Neuron (in vitro differentiated cells): Measurements from ENCODE around the gene ATP6V1C2.
"Not testable (repeated sequence)": the region's sequence is repeated elsewhere in the genome, so short reads cannot be mapped to it uniquely, and the experiment has no call there.

Experiments used
- H2AFZ ChIP-seq: one replicate; pipeline ENCODE4 v1.6.1; 2013; ENCODE audit warnings: low read depth, mild to moderate bottlenecking, inconsistent platforms, low read length, moderate library complexity
- H3K27me3 ChIP-seq: one replicate; pipeline ENCODE4 v1.6.1; 2013; ENCODE audit warnings: low read length; ENCODE audit not compliant: insufficient read depth
- H3K36me3 ChIP-seq: one replicate; pipeline ENCODE4 v1.6.1; 2013; ENCODE audit warnings: low read length; ENCODE audit not compliant: insufficient read depth
- H3K4me1 ChIP-seq: one replicate; pipeline ENCODE4 v1.6.1; 2013; ENCODE audit warnings: low read length; ENCODE audit not compliant: insufficient read depth
- H3K4me3 ChIP-seq: 2 replicates; pipeline ENCODE4 v1.5.1; 2013; ENCODE audit warnings: mild to moderate bottlenecking, low read length, moderate library complexity
- H3K9me3 ChIP-seq: one replicate; pipeline ENCODE4 v1.6.1; 2013; ENCODE audit warnings: low read length

ATP6V1C2 gene

GRCh38 chr2:10776231-10776977 is 55.0 kb downstream of the ATP6V1C2 start:
- H3K4me1 ChIP-seq, result peaks cover 8% of the 10 kb centered on the region
- H3K36me3 ChIP-seq, result peaks cover 20% of the 10 kb centered on the region
- H2AFZ ChIP-seq, result no peak overlapping the region

GRCh38 chr2:10777111-10777841 is 55.8 kb downstream of the ATP6V1C2 start:
- no peak overlapping the region for H2AFZ ChIP-seq
- H3K4me1 ChIP-seq, result peaks cover 8% of the 10 kb centered on the region
- no peaks in the 10 kb centered on the region for H3K27me3 ChIP-seq
- H3K9me3 ChIP-seq, result no peaks in the 10 kb centered on the region
- H3K4me3 ChIP-seq, result no peak overlapping the region
- H3K36me3 ChIP-seq, result peaks cover 27% of the 10 kb centered on the region

More at GRCh38 chr2:10776231-10776977, 55.0 kb downstream of the ATP6V1C2 start:
- Histone ChIP-seq H3K9me3 (no peaks in the 10 kb centered on the region), H3K4me3 (no peak overlapping the region), H3K27me3 (no peaks in the 10 kb centered on the region)

GRCh38 chr2:10777842-10778723 is 56.7 kb downstream of the ATP6V1C2 start:
- H3K4me3 ChIP-seq, result no peak overlapping the region
- peaks cover 8% of the 10 kb centered on the region for H3K4me1 ChIP-seq
- peaks cover 31% of the 10 kb centered on the region for H3K36me3 ChIP-seq
- no peak overlapping the region for H2AFZ ChIP-seq
- H3K9me3 ChIP-seq, result no peaks in the 10 kb centered on the region
- H3K27me3 ChIP-seq, result no peaks in the 10 kb centered on the region

- Histone ChIP-seq H3K36me3 (peaks cover 36% of the 10 kb centered on the region), H3K4me1 (peaks cover 6% of the 10 kb centered on the region), H3K9me3 (no peaks in the 10 kb centered on the region), H2AFZ (no peak overlapping the region), H3K4me3 (no peak overlapping the region), H3K27me3 (no peaks in the 10 kb centered on the region)
Observed at GRCh38 chr2:10778724-10779115, 57.3 kb downstream of the ATP6V1C2 start.

- no peak overlapping the region for H2AFZ ChIP-seq
- H3K27me3 ChIP-seq, result no peaks in the 10 kb centered on the region
- H3K9me3 ChIP-seq, result no peaks in the 10 kb centered on the region
- no peak overlapping the region for H3K4me3 ChIP-seq
- H3K4me1 ChIP-seq, result peaks cover 1% of the 10 kb centered on the region
- peaks cover 47% of the 10 kb centered on the region for H3K36me3 ChIP-seq
Observed at GRCh38 chr2:10779776-10780490, 58.5 kb downstream of the ATP6V1C2 start.

GRCh38 chr2:10780491-10780820 is 59.0 kb downstream of the ATP6V1C2 start:
- Histone ChIP-seq H2AFZ (no peak overlapping the region), H3K36me3 (peaks cover 53% of the 10 kb centered on the region)

GRCh38 chr2:10780821-10781220 is 59.4 kb downstream of the ATP6V1C2 start:
- not testable (repeated sequence) for H3K9me3 ChIP-seq, H2AFZ ChIP-seq, H3K4me1 ChIP-seq, H3K4me3 ChIP-seq, H3K27me3 ChIP-seq
- peaks cover 56% of the 10 kb centered on the region for H3K36me3 ChIP-seq

More at GRCh38 chr2:10780491-10780820, 59.0 kb downstream of the ATP6V1C2 start:
- no peak overlapping the region for H3K4me3 ChIP-seq
- H3K27me3 ChIP-seq, result no peaks in the 10 kb centered on the region
- no peaks in the 10 kb centered on the region for H3K9me3 ChIP-seq
- no peaks in the 10 kb centered on the region for H3K4me1 ChIP-seq

GRCh38 chr2:10781746-10782145 is 60.3 kb downstream of the ATP6V1C2 start:
- H3K36me3 ChIP-seq, result peaks cover 63% of the 10 kb centered on the region
- H2AFZ ChIP-seq, result no peak overlapping the region
- H3K9me3 ChIP-seq, result no peaks in the 10 kb centered on the region
- no peaks in the 10 kb centered on the region for H3K4me1 ChIP-seq
- H3K4me3 ChIP-seq, result no peak overlapping the region
- H3K27me3 ChIP-seq, result no peaks in the 10 kb centered on the region

GRCh38 chr2:10783421-10783820 is 62.0 kb downstream of the ATP6V1C2 start:
- H3K4me3 ChIP-seq, result no peak overlapping the region
- H2AFZ ChIP-seq, result no peak overlapping the region
- peaks cover 73% of the 10 kb centered on the region for H3K36me3 ChIP-seq

GRCh38 chr2:10784719-10785118 is 63.3 kb downstream of the ATP6V1C2 start:
- Histone ChIP-seq H3K36me3 (peaks cover 82% of the 10 kb centered on the region), H3K9me3 (no peaks in the 10 kb centered on the region), H3K4me3 (no peak overlapping the region), H3K27me3 (no peaks in the 10 kb centered on the region), H2AFZ (no peak overlapping the region), H3K4me1 (no peaks in the 10 kb centered on the region)

More at GRCh38 chr2:10783421-10783820, 62.0 kb downstream of the ATP6V1C2 start:
- Histone ChIP-seq H3K4me1 (no peaks in the 10 kb centered on the region), H3K9me3 (no peaks in the 10 kb centered on the region), H3K27me3 (no peaks in the 10 kb centered on the region)

- H3K4me3 ChIP-seq, result no peak overlapping the region
- H3K4me1 ChIP-seq, result no peaks in the 10 kb centered on the region
- H3K36me3 ChIP-seq, result peaks cover 85% of the 10 kb centered on the region
Observed at GRCh38 chr2:10785260-10785659, 63.8 kb downstream of the ATP6V1C2 start.

GRCh38 chr2:10786240-10786982 is 65.0 kb downstream of the ATP6V1C2 start:
- H3K36me3 ChIP-seq, result peaks cover 89% of the 10 kb centered on the region
- H3K27me3 ChIP-seq, result no peaks in the 10 kb centered on the region
- no peak overlapping the region for H3K4me3 ChIP-seq
- no peaks in the 10 kb centered on the region for H3K4me1 ChIP-seq
- no peak overlapping the region for H2AFZ ChIP-seq
- no peaks in the 10 kb centered on the region for H3K9me3 ChIP-seq

More at GRCh38 chr2:10785260-10785659, 63.8 kb downstream of the ATP6V1C2 start:
- no peak overlapping the region for H2AFZ ChIP-seq
- no peaks in the 10 kb centered on the region for H3K9me3 ChIP-seq
- no peaks in the 10 kb centered on the region for H3K27me3 ChIP-seq
